OCI-LY3 (cell line): ENCODE data around the gene KDM3A.

Source experiments
- H2AFZ ChIP-seq: fragments of 200-600, 300-600 bp; shearing (Covaris generic); 2 replicates; pipeline ENCODE4 v1.6.0; 2014; ENCODE audit warnings: antibody characterized with exemption, low read depth, low read length
- H3K27ac ChIP-seq: fragments of 200-600, 300-600 bp; sonication (generic); 2 replicates; pipeline ENCODE4 v1.5.1; 2014; ENCODE audit warnings: mild to moderate bottlenecking, low read length, moderate library complexity, mixed read lengths
- H3K27me3 ChIP-seq: fragments of 200-600, 300-600 bp; sonication (generic); 2 replicates; pipeline ENCODE4 v1.6.1; 2014; ENCODE audit warnings: low read depth, low read length, mixed read lengths
- H3K36me3 ChIP-seq: fragments of 200-600, 300-600 bp; sonication (generic); replicated peaks from 2 replicates; pipeline ENCODE3; 2014; ENCODE audit warnings: low read depth, low read length, mixed read lengths
- H3K4me1 ChIP-seq: fragments of 300-600, 200-600 bp; sonication (generic); 2 replicates; pipeline ENCODE4 v1.6.1; 2014; ENCODE audit warnings: low read length, mixed read lengths
- H3K4me2 ChIP-seq: fragments of 200-600, 300-600 bp; sonication (generic); 2 replicates; pipeline ENCODE4 v1.6.1; 2014; ENCODE audit warnings: low read length, mixed read lengths
- H3K4me3 ChIP-seq: fragments of 300-600, 200-600 bp; sonication (generic); 2 replicates; pipeline ENCODE4 v1.5.1; 2014; ENCODE audit warnings: antibody characterized with exemption, mild to moderate bottlenecking, low read length, moderate library complexity
- H3K79me2 ChIP-seq: fragments of 300-600, 200-600 bp; shearing (Covaris generic); 2 replicates; pipeline ENCODE4 v1.6.1; 2014; ENCODE audit warnings: mild to moderate bottlenecking, low read length, mixed read lengths
- H3K9ac ChIP-seq: fragments of 300-600, 200-600 bp; shearing (Covaris generic); 2 replicates; pipeline ENCODE4 v1.6.0; 2014; ENCODE audit warnings: mild to moderate bottlenecking, low read length, moderate library complexity
- H3K9me3 ChIP-seq: fragments of 200-600, 300-600 bp; shearing (Covaris generic); 2 replicates; pipeline ENCODE4 v1.6.1; 2014; ENCODE audit warnings: low read length, mixed read lengths; ENCODE audit not compliant: insufficient read depth
- H4K20me1 ChIP-seq: fragments of 200-600, 300-600 bp; sonication (generic); 2 replicates; pipeline ENCODE4 v1.6.1; 2016; ENCODE audit warnings: low read length, mixed read lengths; ENCODE audit not compliant: insufficient read depth
- CTCF ChIP-seq: fragments of 200-600, 300-600 bp; sonication (generic); IDR thresholded peaks from 2 replicates; pipeline ENCODE4 v1.5.1; 2014; ENCODE audit warnings: antibody characterized with exemption, low read length, low read depth
- EZH2phosphoT487 ChIP-seq: fragments of 200-600 bp; shearing (Covaris generic); IDR thresholded peaks from 2 replicates; pipeline ENCODE4 v1.6.1; 2018; ENCODE audit warnings: antibody characterized with exemption, mixed run types, low read depth

Gene KDM3A

GRCh38 chr2:86476918-86477317 lies 35.7 kb downstream of the KDM3A start:
- H3K4me2 ChIP-seq, result no peak overlapping the region

GRCh38 chr2:86477349-86477748 lies 36.2 kb downstream of the KDM3A start:
- Histone ChIP-seq H3K27ac (no peak overlapping the region), H4K20me1 (peaks cover 41% of the 10 kb centered on the region), H3K4me2 (no peak overlapping the region), H3K9ac (no peak overlapping the region), H3K79me2 (no peaks in the 10 kb centered on the region), H2AFZ (no peak overlapping the region), H3K27me3 (no peaks in the 10 kb centered on the region), H3K4me3 (no peak overlapping the region), H3K4me1 (0 out of 2 replicates have a peak, but pooled peaks cover 2% of the 10 kb centered on the region), H3K9me3 (no peaks in the 10 kb centered on the region), H3K36me3 (peaks cover 92% of the 10 kb centered on the region)
- TF ChIP-seq CTCF, result no peak
- no peak for TF ChIP-seq EZH2phosphoT487

More at GRCh38 chr2:86476918-86477317, 35.7 kb downstream of the KDM3A start:
- Histone ChIP-seq H3K4me3 (no peak overlapping the region), H3K79me2 (no peaks in the 10 kb centered on the region), H3K9me3 (no peaks in the 10 kb centered on the region), H3K36me3 (peaks cover 92% of the 10 kb centered on the region), H4K20me1 (peaks cover 45% of the 10 kb centered on the region), H3K4me1 (0 out of 2 replicates have a peak, but pooled peaks cover 2% of the 10 kb centered on the region), H3K9ac (no peak overlapping the region), H2AFZ (no peak overlapping the region), H3K27ac (no peak overlapping the region), H3K27me3 (no peaks in the 10 kb centered on the region)
- TF ChIP-seq EZH2phosphoT487 (no peak), CTCF (no peak)

GRCh38 chr2:86480105-86480504 lies 38.9 kb downstream of the KDM3A start:
- Histone ChIP-seq H4K20me1 (peaks cover 23% of the 10 kb centered on the region), H3K27ac (no peak overlapping the region), H3K79me2 (no peaks in the 10 kb centered on the region), H3K4me1 (0 out of 2 replicates have a peak, but pooled peaks cover 2% of the 10 kb centered on the region), H3K36me3 (peaks cover 98% of the 10 kb centered on the region), H2AFZ (no peak overlapping the region), H3K4me2 (no peak overlapping the region), H3K9ac (no peak overlapping the region), H3K4me3 (no peak overlapping the region), H3K27me3 (no peaks in the 10 kb centered on the region), H3K9me3 (no peaks in the 10 kb centered on the region)
- no peak for TF ChIP-seq EZH2phosphoT487
- TF ChIP-seq CTCF, result no peak

- Histone ChIP-seq H3K36me3 (peaks cover 99% of the 10 kb centered on the region), H3K9ac (no peak overlapping the region), H3K27ac (no peak overlapping the region), H4K20me1 (peaks cover 20% of the 10 kb centered on the region), H3K4me3 (no peak overlapping the region), H3K9me3 (no peaks in the 10 kb centered on the region), H3K79me2 (no peaks in the 10 kb centered on the region), H3K4me2 (no peak overlapping the region), H3K27me3 (no peaks in the 10 kb centered on the region), H2AFZ (no peak overlapping the region), H3K4me1 (0 out of 2 replicates have a peak, but pooled peaks cover 2% of the 10 kb centered on the region)
- TF ChIP-seq EZH2phosphoT487 (no peak), CTCF (no peak)
Observed at GRCh38 chr2:86482034-86482433, 40.9 kb downstream of the KDM3A start.
